HCT116 (cell line): Measurements from ENCODE around the gene MBTPS1. TPM values are rescaled to one million over a fixed set of nuclear protein-coding genes. Genes with fewer than 3 reads are reported as not detected.

ENCODE experiments used
- ATAC-seq: fragments of 200-7000 bp; cut with Tn5 transposase; 2 replicates; pipeline ENCODE4 v1.9.1; 2020; ENCODE audit warnings: mild to moderate bottlenecking, moderate library complexity
- BruUV-seq: library from RNA; stranded (reverse); fragments of 400-500 nt; replicated peaks from 2 replicates; lab custom pipeline; 2021; lab: Mats Ljungman, UMichigan
- CTCF ChIA-PET: fragments of 300-600 bp; sonication (Branson Sonifier 250); formaldehyde crosslinking; loops from one replicate; lab custom pipeline; 2021; ENCODE audit warnings: antibody characterized with exemption; lab: Charles Lee
- POLR2A ChIA-PET: fragments of 300-600, 350-600 bp; sonication (Branson Sonifier 250); formaldehyde crosslinking; loops from one replicate; lab custom pipeline; 2021; ENCODE audit warnings: antibody characterized with exemption; lab: Charles Lee
- RAD21 ChIA-PET, 2 experiments: fragments of 300-600 bp; sonication (Branson Sonifier 250); formaldehyde crosslinking; loops; one replicate each; lab custom pipeline; 2023; ENCODE audit warnings: low total read pairs in 2 of 2; ENCODE audit not compliant: uncharacterized antibody in 2 of 2, unreplicated experiment in 2 of 2, low non-redundant PET in 1 of 2; lab: Charles Lee
- DNase-seq: peaks from one replicate; pipeline ENCODE4 v3.0.0-alpha.2; 2010; ENCODE audit warnings: low read depth, low spot score
- H2AFZ ChIP-seq: fragments of 200-600 bp; shearing (Covaris generic), sonication (generic); 2 replicates; pipeline ENCODE4 v1.6.1; 2017; ENCODE audit warnings: low read depth, mixed run types, mixed read lengths, antibody characterized with exemption, low read length; ENCODE audit not compliant: poor library complexity, severe bottlenecking
- H3K27ac ChIP-seq: 2 replicates; pipeline ENCODE4 v1.5.1; 2012; ENCODE audit warnings: low read depth, low read length
- H3K27me3 ChIP-seq: fragments of 200-600 bp; sonication (generic); 2 replicates; pipeline ENCODE4 v1.6.1; 2016; ENCODE audit warnings: mixed run types, low read length, mixed read lengths; ENCODE audit not compliant: insufficient read depth
- H3K36me3 ChIP-seq, 2 experiments: fragments of 200-500 bp in 1 of 2; fragments of 200-600 bp in 1 of 2; sonication (Bioruptor generic) in 1 of 2; sonication (generic) in 1 of 2; 2 replicates each; pipeline versions ENCODE4 v1.5.1 to v1.6.1; 2014 to 2016; ENCODE audit warnings: low read length in 2 of 2, inconsistent platforms in 1 of 2, mixed read lengths in 1 of 2, mixed run types in 1 of 2; ENCODE audit not compliant: insufficient read depth in 2 of 2, control insufficient read depth in 1 of 2
- H3K4me1 ChIP-seq, 2 experiments: fragments of 200-600 bp in 1 of 2; sonication (generic) in 1 of 2; 2 replicates each; pipeline versions ENCODE4 v1.5.1 to v1.6.1; 2012 to 2017; ENCODE audit warnings: low read length in 2 of 2, inconsistent platforms in 1 of 2, mild to moderate bottlenecking in 1 of 2, mixed read lengths in 1 of 2, mixed run types in 1 of 2, moderate library complexity in 1 of 2; ENCODE audit not compliant: insufficient read depth in 2 of 2, control insufficient read depth in 1 of 2
- H3K4me2 ChIP-seq: fragments of 200-600 bp; sonication (generic); 2 replicates; pipeline ENCODE4 v1.6.1; 2017; ENCODE audit warnings: mixed run types, low read length, mixed read lengths
- H3K4me3 ChIP-seq, 2 experiments: fragments of 200-600 bp in 1 of 2; sonication (generic) in 1 of 2; replicated peaks in 1 of 2; 2 replicates each; pipeline ENCODE4 v1.5.1; 2011 to 2016; ENCODE audit warnings: low read length in 2 of 2, control low read depth in 1 of 2, low read depth in 1 of 2, mild to moderate bottlenecking in 1 of 2, mixed read lengths in 1 of 2, mixed run types in 1 of 2
- H3K79me2 ChIP-seq: fragments of 200-600 bp; sonication (generic); 2 replicates; pipeline ENCODE4 v1.6.1; 2017; ENCODE audit warnings: mild to moderate bottlenecking, mixed run types, low read length, moderate library complexity, mixed read lengths; ENCODE audit not compliant: insufficient read depth
- H3K9ac ChIP-seq: fragments of 200-600 bp; sonication (generic); 2 replicates; pipeline ENCODE4 v1.6.1; 2016; ENCODE audit warnings: low read length, mixed read lengths
- H3K9me2 ChIP-seq: fragments of 200-600 bp; sonication (generic), shearing (Covaris generic); 2 replicates; pipeline ENCODE4 v1.6.1; 2017; ENCODE audit warnings: mixed run types, mild to moderate bottlenecking, moderate library complexity; ENCODE audit not compliant: insufficient read depth
- H3K9me3 ChIP-seq, 2 experiments: fragments of 200-500 bp in 1 of 2; fragments of 200-600 bp in 1 of 2; sonication (Bioruptor generic) in 1 of 2; sonication (generic) in 1 of 2; 2 replicates each; pipeline ENCODE4 v1.6.1; 2014 to 2017; ENCODE audit warnings: low read length in 2 of 2, mixed read lengths in 2 of 2, inconsistent platforms in 1 of 2, low read depth in 1 of 2, mild to moderate bottlenecking in 1 of 2, mixed run types in 1 of 2, moderate library complexity in 1 of 2; ENCODE audit not compliant: control insufficient read depth in 1 of 2, insufficient read depth in 1 of 2
- H4K20me1 ChIP-seq: fragments of 200-600 bp; sonication (generic), shearing (Covaris generic); 2 replicates; pipeline ENCODE4 v1.6.1; 2017; ENCODE audit warnings: mixed run types, mild to moderate bottlenecking, moderate library complexity; ENCODE audit not compliant: insufficient read depth
- CEBPB ChIP-seq: IDR thresholded peaks from 2 replicates; pipeline ENCODE4 v1.6.1; 2012; ENCODE audit warnings: low read depth
- EGR1 ChIP-seq: IDR thresholded peaks from 2 replicates; pipeline ENCODE4 v1.6.1; 2012; ENCODE audit warnings: low read depth
- FOSL1 ChIP-seq: IDR thresholded peaks from 2 replicates; pipeline ENCODE4 v1.6.1; 2012; ENCODE audit warnings: low read depth
- JUND ChIP-seq: IDR thresholded peaks from 2 replicates; pipeline ENCODE4 v1.6.1; 2012
- MAX ChIP-seq: IDR thresholded peaks from 2 replicates; pipeline ENCODE4 v1.6.1; 2012
- POLR2A ChIP-seq: IDR thresholded peaks from 2 replicates; pipeline ENCODE4 v1.7.0; 2011; ENCODE audit warnings: borderline replicate concordance; ENCODE audit not compliant: insufficient read depth, insufficient read length; ENCODE audit errors: extremely low read depth
- POLR2AphosphoS5 ChIP-seq: IDR thresholded peaks from 2 replicates; pipeline ENCODE4 v1.6.1; 2011; ENCODE audit warnings: mild to moderate bottlenecking, low read depth, low read length, moderate library complexity
- SIN3A ChIP-seq: IDR thresholded peaks from 2 replicates; pipeline ENCODE4 v1.6.1; 2012; ENCODE audit warnings: low read depth
- SP1 ChIP-seq: IDR thresholded peaks from 2 replicates; pipeline ENCODE4 v1.6.1; 2012; ENCODE audit warnings: low read depth
- TCF7L2 ChIP-seq: IDR thresholded peaks from 2 replicates; pipeline ENCODE4 v1.7.0; 2011; ENCODE audit warnings: borderline replicate concordance, inconsistent platforms; ENCODE audit not compliant: insufficient read depth, insufficient read length; ENCODE audit errors: extremely low read depth
- YY1 ChIP-seq: IDR thresholded peaks from 2 replicates; pipeline ENCODE4 v1.6.1; 2011; ENCODE audit warnings: low read length, low read depth, moderate library complexity, mild to moderate bottlenecking; ENCODE audit not compliant: insufficient replicate concordance; ENCODE audit errors: extremely low read depth
- ZBTB33 ChIP-seq: IDR thresholded peaks from 2 replicates; pipeline ENCODE4 v1.6.1; 2011; ENCODE audit warnings: mild to moderate bottlenecking, low read length, moderate library complexity; ENCODE audit not compliant: insufficient replicate concordance; ENCODE audit errors: extremely low read depth
- intact Hi-C: fragments of 100-400 bp; cut with micrococcal nuclease; formaldehyde crosslinking; loops from 2 replicates; pipeline ENCODE4 v1.10.0; 2022
- total RNA-seq: library from RNA; stranded (reverse); gene quantifications from one replicate; pipeline ENCODE4 v1.2.1, GENCODE V29; 2021; ENCODE audit not compliant: unreplicated experiment

Gene MBTPS1
- total RNA-seq, 1 experiment from 2014 or later, result 111 TPM

GRCh38 chr16:84105301-84105815 is 11.4 kb downstream of the MBTPS1 start:
- BruUV-seq, result no TSS peak
- H3K9me3 ChIP-seq, result no peaks in the 10 kb centered on the region
- no peak overlapping the region for H3K4me3 ChIP-seq
- no peak overlapping the region for H3K27ac ChIP-seq
- H4K20me1 ChIP-seq, result peaks cover 6% of the 10 kb centered on the region; the same call in 1 of the 2 replicates
- peaks cover 86% of the 10 kb centered on the region for H3K79me2 ChIP-seq
- no peak for ATAC-seq
- H3K4me2 ChIP-seq, result no peak overlapping the region
- TF ChIP-seq SP1, result no peak
- TF ChIP-seq ZBTB33, result no peak
- no peak for TF ChIP-seq CEBPB
- TF ChIP-seq SIN3A, result no peak
- no peak for TF ChIP-seq POLR2AphosphoS5
- TF ChIP-seq EGR1, result no peak
- TF ChIP-seq MAX, result no peak
- TF ChIP-seq POLR2A, result no peak
- TF ChIP-seq YY1, result no peak
- TF ChIP-seq JUND, result no peak
- no peak for TF ChIP-seq FOSL1
- TF ChIP-seq TCF7L2, result no peak
- intact Hi-C loops, result no loop called here
- ChIA-PET RAD21 (no interaction called here), CTCF (interaction anchor here (1.2 kb wide), 1 partner anchor 21 kb away, joined by 3 read pairs; no protein-coding TSS in a partner anchor), POLR2A (no interaction called here)
- H3K36me3 ChIP-seq, result peaks cover 3 to 9% of the 10 kb centered on the region in 2 experiments; a peak in 2 of 4 replicates
- no peaks in the 10 kb centered on the region for H3K27me3 ChIP-seq
- no peak overlapping the region for H3K9ac ChIP-seq
- no peak for DNase-seq
- H2AFZ ChIP-seq, result no peak overlapping the region
- H3K9me2 ChIP-seq, result no peaks in the 10 kb centered on the region
- H3K4me1 ChIP-seq, result peaks cover 5 to 10% of the 10 kb centered on the region in 2 experiments; a peak in 2 of 4 replicates
